ENCODE measurements around the gene NME9.

DNA sequence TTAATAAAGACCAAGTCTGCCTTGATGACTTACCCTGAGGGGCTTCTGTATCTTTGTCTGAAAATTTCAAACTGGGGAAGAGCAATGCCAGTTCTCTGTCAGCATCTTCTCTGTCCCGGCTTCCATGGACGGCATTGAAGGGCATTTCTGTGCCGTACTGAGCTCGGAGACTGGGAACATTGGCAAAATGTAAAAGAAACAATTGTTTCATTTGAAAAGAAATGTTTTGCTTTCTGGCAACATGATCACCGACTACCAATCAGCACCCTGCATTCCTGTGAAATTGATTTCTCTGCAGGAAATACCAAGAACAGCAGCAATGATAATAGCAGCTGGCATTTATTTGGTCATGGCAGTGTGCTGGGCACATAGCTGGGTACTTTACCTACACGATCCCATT, 26.2 kb downstream of the NME9 start:
- TF ChIP-seq, protein P1, sequence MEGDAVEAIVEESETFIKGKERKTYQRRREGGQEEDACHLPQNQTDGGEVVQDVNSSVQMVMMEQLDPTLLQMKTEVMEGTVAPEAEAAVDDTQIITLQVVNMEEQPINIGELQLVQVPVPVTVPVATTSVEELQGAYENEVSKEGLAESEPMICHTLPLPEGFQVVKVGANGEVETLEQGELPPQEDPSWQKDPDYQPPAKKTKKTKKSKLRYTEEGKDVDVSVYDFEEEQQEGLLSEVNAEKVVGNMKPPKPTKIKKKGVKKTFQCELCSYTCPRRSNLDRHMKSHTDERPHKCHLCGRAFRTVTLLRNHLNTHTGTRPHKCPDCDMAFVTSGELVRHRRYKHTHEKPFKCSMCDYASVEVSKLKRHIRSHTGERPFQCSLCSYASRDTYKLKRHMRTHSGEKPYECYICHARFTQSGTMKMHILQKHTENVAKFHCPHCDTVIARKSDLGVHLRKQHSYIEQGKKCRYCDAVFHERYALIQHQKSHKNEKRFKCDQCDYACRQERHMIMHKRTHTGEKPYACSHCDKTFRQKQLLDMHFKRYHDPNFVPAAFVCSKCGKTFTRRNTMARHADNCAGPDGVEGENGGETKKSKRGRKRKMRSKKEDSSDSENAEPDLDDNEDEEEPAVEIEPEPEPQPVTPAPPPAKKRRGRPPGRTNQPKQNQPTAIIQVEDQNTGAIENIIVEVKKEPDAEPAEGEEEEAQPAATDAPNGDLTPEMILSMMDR (IDR thresholded peaks at IDR 0.05), result no peak
- no peak for TF ChIP-seq POLR2A (IDR thresholded peaks at IDR 0.05)
- TF ChIP-seq POLR2AphosphoS5 (IDR thresholded peaks at IDR 0.05), result no peak

All from suprapubic skin (tissue), 4 donors.